Lung microvascular endothelial cell (primary cell): ENCODE data around the gene EFNA1. TPM values are rescaled to one million over a fixed set of nuclear protein-coding genes. Genes with fewer than 3 reads are reported as not detected.

Source experiments
- DNase-seq, 2 donors: peaks; one replicate each; pipeline versions ENCODE4 v3.0.0 to v3.0.0-alpha.2; 2010; ENCODE audit warnings: low read depth in 2 of 2
- total RNA-seq: library from RNA; depleted of rRNA; stranded (reverse); fragments of >200 nt; gene quantifications from 2 replicates; pipeline ENCODE4 v1.2.1, GENCODE V29; 2014

EFNA1 gene, protein sequence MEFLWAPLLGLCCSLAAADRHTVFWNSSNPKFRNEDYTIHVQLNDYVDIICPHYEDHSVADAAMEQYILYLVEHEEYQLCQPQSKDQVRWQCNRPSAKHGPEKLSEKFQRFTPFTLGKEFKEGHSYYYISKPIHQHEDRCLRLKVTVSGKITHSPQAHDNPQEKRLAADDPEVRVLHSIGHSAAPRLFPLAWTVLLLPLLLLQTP
- 127 and 129 TPM in 2 replicates for total RNA-seq

DNA sequence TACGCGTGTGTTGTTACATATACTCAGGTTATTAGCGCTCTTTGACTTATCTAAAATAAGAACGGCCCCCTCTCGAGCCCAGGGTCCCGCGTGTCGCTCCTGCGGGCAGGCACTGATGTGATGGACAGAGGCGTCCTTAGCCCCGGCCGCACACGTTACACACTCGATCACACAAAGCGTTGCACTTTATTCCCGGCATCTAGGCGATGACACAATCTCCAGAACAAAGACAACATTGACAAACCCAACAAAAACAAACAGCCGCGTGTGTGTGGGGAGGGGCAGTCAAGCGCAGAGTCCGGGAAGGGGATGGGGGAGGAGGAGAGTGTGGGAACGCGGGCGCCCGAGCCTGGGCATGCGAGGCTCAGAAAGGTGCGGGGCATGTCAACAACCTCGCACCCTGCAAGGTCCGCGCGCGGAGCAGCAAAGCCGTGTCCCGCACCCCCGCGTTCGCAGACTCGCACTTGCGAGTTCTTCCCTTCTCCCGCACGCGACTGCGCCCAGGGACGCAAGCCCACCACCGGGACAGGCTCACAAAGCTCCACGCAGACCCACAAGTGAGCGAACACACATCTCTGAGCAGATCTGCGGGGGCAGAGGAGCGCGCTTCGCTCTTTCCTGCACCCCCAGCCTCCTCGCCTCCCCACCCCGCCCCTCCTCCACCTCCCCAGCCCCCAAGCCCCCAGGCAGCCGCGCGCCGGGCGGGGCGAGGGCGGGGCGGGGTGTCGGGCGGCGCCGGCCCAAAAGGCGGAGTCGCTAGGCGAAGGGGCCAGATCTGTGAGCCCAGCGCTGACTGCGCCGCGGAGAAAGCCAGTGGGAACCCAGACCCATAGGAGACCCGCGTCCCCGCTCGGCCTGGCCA, at the start of gene EFNA1:
Gene EFNA1 (plus strand): TSS at position 772 of the 862 bp plus-strand sequence. CDS start 102 bp downstream, outside the sequence.
- peak; percentile 87 to 96 for DNase-seq

DNA sequence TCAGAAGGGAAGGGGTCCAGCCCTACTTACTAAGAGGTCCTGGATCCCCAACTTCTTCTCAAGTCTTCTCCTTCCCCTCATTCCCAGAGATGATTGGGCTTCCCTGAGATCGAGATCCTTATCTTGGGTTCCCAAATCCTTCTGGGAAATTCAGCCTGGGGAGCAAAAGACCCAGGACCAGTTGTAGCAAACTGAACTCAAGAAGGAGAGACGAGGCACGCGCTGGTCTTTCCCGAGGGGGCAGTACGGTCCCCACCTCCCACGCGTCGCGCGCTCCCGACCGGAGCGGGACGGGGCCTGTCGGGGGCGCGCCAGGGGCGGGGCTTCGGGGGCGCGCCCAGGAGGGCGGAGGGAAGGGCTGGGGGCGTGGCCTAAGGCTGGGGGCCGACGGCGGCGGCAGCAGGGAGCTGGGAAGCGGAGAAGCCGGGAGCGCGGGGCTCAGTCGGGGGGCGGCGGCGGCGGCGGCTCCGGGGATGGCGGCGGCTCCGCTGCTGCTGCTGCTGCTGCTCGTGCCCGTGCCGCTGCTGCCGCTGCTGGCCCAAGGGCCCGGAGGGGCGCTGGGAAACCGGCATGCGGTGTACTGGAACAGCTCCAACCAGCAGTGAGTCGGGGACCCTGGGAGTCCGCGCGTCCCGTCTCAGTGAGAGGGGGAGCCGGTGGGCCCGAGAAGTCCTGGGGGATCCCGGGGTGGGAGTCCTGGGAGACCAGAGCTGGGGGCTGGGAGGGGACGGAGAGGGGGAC, 49.0 kb upstream of the EFNA1 start, which contains the start of gene EFNA3:
Gene EFNA3 (plus strand): TSS at position 369 of the 741 bp plus-strand sequence. CDS start 105 bp downstream, at position 474.
- peak; percentile 55 to 76 for DNase-seq

DNA sequence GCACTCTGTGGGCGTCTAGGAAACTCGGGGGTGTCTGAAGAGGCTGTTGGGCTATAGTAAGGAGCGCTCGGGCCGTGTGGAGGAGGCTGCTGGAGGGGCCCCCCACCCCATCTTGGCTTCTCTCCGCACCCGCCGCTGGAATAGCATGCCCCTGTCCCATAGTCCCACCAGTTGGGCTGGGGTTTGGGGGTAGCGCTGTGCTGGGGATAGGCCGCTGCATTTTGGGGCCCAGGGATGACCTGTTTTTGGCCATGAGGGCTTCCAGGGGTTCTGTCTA, 48.5 kb upstream of the EFNA1 start:
- no peak for DNase-seq

DNA sequence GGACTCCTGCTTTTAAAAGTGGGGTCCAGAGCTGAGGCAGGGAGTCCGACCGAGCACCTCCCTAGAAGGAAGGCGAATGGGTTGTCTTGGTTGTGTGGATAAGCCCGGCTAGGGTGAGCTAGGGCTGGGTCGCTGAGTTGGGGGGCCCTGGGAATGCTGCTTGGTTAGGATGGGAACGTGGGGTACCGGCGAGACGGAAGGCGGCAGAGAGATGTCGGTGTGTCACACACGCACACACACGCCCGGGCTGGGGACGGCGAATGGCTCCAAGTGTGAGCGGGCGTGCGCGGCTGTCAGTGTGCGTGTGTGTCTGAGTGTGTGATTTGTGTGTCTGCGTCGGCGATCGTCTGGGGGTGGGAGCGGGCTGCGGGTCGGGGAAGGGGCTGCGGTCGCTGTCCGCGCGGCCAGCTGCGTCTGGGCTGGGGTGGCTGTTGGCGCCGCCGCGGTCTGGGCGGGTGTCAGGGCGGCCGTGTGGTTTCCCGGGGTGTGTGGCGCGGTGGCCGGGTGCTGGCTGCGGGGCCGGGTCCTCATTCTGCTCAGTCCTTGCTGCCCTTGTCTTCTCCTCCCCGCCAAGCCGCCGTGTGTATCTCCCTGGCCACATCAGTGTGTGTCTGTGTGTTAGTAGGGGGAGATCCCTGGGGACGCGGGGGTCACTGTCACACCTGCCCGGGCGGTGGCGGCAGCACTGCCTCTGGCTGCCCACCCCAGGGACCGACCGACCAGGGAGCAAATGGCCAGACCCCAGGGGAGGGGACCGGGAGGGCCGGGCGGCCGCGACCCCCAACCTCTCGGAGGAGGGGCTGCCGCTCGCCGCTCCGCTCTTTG, 48.0 kb upstream of the EFNA1 start:
- DNase-seq, result peak in 1 of 2 donors; percentile 20

GRCh38 chr1:155080312-155081228, 47.1 kb upstream of the EFNA1 start:
- DNase-seq, result peak in 1 of 2 donors; percentile 26

GRCh38 chr1:155081472-155082300, 46.0 kb upstream of the EFNA1 start:
- no peak for DNase-seq

DNA sequence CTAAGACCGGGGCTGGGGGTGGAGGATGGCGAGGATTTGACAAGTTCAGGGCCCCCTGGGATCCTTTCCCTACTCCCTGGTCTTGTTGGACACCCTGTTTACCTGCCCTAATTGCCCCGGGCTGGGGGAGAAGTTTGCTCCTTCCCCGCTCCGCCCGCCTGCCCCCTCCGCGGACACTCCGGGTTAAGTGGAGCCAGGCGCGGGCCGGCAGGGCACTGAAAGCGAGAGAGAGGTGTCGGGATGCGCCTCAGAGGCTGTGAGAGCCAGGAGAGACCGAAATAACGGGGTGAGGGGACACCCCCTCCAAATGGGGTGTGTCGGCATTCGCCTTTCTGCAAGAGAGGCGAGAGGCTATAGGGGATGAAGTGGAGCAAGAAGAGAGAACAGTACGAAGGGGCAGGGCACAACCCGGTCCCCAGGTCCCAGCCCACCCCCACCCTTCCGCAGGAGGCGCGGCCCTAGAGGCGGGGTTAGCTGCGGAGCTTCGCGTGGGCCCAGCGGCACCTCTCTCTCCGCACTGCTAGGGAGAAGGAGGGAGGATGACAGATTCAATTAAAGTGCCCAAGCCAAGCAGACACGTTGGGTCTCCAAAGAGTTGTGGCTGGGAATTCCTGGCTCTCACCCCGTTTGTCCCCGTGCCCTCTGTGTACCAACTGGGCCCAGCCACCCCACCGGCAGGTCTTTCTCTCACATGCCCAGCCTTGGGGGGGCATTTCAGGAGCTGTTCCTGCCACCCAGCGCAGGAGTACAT, 45.2 kb upstream of the EFNA1 start:
- DNase-seq, result no peak

GRCh38 chr1:155083052-155083541, 44.6 kb upstream of the EFNA1 start:
- no peak for DNase-seq

GRCh38 chr1:155083865-155084721, 43.6 kb upstream of the EFNA1 start:
- DNase-seq, result peak in 1 of 2 donors; percentile 25

DNA sequence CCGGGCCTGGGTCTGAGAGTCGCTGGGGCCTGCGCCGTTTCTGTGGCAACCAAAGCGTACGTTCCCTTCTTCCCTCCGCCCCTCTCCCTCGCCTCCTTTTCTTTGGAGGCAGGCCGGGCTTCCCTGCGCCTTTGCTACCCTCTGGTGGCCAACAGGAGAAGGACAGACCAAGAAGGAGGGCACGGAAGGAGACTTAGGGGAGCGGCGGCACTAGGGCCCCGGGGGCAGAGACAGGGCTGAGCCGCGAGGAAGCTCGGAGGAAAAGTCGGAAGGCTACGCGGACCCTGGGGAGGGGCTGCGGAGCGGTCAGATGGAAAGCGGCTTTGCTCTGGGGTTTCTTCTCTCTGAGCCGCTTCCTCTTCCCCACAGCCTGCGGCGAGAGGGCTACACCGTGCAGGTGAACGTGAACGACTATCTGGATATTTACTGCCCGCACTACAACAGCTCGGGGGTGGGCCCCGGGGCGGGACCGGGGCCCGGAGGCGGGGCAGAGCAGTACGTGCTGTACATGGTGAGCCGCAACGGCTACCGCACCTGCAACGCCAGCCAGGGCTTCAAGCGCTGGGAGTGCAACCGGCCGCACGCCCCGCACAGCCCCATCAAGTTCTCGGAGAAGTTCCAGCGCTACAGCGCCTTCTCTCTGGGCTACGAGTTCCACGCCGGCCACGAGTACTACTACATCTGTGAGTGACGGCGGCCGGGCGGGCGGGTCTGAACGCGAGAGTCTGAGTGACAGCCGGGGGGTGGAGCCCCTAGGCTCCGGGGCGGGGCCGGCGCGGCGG, 42.8 kb upstream of the EFNA1 start:
- DNase-seq, result peak; percentile 88 to 94

- DNase-seq, result peak in 1 of 2 donors; percentile 39
Measured at GRCh38 chr1:155085504-155086127, 42.1 kb upstream of the EFNA1 start.

GRCh38 chr1:155086128-155086741, 41.4 kb upstream of the EFNA1 start:
- DNase-seq, result peak; percentile 51 to 69

- DNase-seq, result no peak
Measured at GRCh38 chr1:155086856-155087535, 40.7 kb upstream of the EFNA1 start.

DNA sequence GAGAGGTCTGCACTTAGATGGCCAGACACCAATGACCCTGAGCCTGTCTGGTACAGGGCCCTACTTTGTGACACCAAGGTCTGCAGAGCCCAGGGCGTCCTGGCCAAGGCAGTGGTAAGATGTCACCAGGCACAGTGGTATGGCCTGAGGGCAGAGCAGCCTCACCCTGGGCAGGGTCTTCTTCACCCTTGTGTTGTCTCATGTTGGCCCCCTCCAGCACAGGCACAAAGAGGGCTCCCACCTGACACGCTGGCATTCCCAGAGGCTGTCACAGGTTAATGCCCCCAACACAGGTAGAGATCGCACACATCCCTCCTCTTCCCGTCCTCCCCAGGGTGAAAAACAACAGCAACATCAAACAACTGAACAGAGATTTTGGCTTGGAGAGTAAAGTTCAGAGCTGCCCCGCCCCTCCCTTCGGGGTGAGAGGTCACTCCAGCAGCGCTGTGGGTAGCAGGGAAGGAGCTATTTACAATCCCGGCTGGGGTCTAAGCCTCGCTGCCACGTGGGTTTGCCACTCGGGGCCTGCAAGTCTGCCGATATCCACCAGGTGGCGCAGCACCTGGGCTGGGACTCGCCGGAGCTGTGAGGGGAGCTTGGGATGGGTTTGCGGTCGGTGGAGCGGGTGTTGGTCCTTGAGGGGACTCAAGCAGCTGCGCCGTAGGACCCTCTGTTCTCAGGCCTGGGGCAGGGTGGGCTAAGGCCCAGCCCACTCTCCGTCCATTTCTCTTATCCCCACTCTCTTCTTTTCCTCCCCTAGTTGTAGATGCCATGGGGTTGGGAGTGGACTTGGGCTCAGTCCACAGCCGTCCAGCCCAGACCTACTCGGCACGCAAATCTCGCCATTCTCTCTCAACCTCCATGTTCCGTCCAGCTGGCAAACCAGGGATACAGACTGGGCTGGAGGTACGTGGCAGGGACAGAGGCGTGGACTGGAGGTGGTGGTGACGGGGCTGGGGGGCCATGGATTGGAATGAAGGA, 36.3 kb upstream of the EFNA1 start:
- DNase-seq, result peak; percentile 73 to 85
